GM19239 (cell line): ENCODE measurements around the gene TMEM178A.

ENCODE experiments used
- DNase-seq: peaks from one replicate; pipeline ENCODE4 v3.0.0; 2011; ENCODE audit warnings: low spot score; ENCODE audit not compliant: insufficient read length
- FAIRE-seq: peaks from 2 replicates; lab custom pipeline; 2011; peaks lifted over from hg19 to GRCh38; lab: Jason Lieb, UNC

Gene TMEM178A

DNA sequence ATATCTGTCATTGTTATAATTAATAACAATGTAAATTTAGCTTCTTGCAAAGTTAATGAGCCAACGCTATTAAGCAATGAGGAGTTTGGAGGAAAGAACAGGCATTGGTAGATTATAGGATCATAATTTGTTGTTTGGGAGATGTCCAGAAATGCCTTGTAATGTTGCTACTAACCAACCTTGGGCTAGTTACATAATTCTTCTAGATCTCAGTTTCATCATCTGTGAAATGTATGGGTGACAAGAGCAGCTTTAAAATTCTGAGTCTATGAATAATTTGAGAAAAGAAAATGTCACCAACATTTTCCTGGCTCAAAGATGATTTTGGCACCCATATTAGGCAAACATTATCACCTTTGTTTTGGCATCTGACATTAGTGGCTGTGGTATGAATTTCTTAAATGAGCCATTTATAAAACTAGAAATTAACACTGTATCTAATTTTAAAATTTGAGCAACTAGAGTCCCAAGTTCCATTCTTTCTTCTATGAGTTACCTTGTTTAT lies 2.9 kb downstream of the TMEM178A start:
- FAIRE-seq: no peak
- no peak for DNase-seq

DNA sequence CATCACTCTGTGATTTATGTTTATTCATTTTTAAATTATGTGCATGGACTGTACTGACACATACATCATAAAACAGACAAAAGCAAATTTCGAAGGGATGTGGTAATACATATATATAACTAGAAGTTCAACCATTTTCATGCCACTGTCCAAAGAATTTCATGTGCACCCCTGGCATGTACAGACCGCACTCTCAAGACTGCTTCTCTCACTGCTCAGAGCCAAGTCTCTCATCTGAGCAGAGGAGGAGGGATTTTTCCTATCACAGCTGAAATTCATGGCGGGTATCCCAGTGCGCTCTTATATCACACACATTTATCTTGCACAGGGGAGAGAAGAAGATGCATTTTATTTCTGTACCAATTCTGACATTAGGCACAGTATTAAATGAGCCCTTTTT lies 5.9 kb downstream of the TMEM178A start:
- FAIRE-seq (no peak), DNase-seq (no peak)

DNA sequence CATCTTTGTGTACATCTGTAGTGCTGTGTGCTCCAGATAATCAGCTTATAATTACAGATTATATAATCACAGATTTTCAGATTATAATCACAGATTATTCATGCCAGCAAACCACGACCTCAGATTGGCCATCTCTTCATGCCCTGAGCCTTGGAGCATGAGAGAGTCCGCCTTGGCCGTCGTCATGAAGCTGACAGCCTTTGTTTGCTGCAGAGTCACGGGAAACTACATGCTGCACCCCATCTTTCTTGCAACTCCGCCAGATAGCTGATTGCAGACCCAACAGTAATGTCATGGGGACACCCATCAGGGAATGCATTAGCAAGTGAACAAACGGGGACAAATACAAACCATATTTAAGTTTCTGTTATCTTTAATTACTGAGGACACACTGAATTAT lies 7.3 kb downstream of the TMEM178A start:
- DNase-seq (no peak), FAIRE-seq (no peak)

DNA sequence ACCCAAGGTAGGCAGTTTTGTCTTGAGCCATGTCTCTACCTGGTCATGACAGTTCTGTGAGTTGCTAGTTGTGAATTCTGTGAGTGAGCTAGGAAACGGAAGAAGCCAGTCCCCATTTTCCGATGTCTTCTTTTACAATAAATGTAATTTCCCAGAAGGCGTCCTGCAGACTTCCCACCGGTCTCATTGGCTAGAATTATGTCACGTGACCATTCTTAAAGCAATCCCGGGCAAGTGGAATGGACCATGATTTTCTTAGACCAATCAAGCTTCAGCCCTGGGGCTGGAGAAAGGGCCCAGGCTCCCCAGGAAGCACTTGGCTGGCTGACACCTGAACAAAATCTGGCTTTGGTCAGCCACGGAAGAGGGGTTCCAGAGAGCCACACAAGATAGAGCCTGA lies 10.6 kb downstream of the TMEM178A start:
- no peak for DNase-seq
- FAIRE-seq: no peak

DNA sequence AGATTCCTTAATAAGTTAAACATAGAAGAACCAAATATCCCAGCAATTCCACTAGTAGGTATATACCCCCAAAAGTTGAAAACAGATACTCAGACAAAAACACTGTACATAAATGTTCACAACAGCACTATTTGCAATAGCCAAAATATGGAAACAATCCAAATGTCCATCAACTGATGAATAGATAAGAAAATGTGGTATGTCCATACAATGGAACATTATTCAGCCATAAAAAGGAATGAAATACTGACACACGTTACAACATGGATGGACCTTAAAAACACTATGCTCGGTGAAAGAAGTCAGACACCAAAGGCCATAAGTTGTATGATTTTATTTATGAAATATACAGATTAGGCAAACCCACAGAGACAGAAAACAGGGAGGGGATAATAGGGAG lies 12.5 kb downstream of the TMEM178A start:
- FAIRE-seq: no peak

DNA sequence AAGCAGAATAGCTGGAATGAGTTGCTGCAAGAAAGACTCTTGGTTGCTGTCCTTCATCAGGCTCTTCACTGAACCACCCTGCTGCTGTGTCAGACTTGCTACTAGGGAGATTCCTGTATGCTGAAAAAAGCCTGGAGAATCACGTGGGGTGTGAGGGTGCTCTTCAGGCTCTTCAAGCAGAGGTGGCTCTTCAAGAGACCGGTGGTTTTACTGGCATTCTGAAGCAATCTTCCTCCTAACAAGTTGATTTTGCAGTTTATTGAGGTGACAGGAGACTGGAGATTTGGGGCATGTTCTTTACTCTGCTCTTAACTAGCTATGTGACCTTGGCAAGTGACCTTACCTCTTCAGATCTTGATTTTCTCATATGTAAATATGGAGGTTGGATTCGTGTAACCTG lies 14.1 kb downstream of the TMEM178A start:
- DNase-seq (no peak), FAIRE-seq (no peak)

More for the DNA sequence above, 12.5 kb downstream of the TMEM178A start:
- DNase-seq: no peak

DNA sequence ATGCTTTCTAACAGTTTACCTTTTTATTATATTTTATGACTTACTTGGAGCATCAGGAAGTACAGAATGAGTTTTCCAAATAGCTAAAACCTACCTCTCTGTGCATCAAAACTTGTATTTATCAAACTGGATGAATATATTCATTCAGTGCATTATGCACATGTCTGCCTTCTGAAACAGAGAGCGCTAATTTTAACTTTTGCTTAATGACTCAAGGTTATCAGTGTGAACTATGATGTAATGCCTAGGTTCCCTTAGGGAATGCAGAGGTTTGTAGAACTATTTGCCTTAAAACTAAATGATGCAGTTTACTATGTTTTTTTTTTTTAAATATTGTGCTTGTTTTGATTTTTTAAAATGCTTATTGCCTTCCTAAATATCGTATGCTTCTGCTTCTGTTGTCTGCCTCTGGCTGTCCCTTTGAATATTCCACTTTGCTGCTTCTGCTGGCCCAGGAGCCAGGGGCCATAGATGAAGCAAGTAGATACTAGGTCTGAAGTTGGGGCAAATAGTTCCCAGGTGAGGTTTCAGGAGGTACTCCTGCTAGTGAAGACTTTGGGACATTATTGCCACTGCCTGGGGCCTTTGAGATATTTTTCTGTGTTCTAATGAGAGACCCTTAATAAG lies 16.5 kb downstream of the TMEM178A start:
- FAIRE-seq: no peak
- no peak for DNase-seq

DNA sequence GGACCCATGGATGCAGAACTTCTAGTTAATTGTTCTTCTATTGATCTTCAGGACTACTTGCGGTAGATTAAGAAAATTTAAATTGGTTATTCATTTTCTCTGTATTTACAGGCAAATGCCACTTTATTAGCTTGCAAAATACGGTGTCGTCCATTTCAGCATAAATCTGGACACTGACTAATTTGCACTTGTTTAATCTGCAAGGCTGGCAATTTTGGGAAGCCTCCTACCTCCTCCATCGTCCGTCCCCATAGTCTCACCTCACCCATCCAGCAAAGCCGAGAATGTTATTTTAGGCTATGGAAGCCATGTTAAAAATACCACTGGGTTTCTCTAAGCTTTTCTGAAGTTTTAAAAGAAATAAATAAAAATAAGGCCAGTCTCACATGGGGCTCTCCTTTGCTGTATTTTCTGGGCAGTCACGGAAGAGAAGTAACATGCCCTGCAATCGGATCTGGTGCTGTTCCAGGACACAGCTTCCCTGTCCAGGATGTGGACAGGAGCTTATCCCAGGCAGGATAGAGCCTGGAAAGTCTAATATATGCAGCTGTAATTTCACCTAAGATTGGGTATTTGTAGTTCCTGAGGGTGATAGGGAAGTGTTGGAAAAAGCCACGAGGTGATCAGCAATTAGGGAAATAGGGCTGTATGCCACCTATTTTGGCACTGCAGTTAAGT lies 17.4 kb downstream of the TMEM178A start:
- FAIRE-seq (no peak), DNase-seq (no peak)

DNA sequence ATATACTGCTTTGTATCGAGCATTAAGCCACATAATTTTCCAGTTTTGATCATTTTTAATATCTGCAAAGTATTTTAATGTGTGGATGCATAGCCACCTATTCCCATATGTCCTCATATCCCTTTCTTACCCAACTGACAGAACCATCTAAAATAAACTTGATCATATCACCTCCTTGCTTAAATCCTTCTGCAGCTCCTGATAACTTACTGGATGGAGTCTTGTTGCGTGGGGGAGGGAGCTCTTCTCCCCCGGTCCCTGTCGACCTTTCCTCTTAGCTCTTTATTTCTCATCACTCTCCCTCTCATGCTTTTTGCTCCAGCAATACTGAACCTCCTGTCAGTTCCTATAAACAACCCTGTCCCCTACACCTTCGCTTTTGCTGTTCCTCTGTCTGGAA lies 18.7 kb downstream of the TMEM178A start:
- DNase-seq (no peak), FAIRE-seq (no peak)

DNA sequence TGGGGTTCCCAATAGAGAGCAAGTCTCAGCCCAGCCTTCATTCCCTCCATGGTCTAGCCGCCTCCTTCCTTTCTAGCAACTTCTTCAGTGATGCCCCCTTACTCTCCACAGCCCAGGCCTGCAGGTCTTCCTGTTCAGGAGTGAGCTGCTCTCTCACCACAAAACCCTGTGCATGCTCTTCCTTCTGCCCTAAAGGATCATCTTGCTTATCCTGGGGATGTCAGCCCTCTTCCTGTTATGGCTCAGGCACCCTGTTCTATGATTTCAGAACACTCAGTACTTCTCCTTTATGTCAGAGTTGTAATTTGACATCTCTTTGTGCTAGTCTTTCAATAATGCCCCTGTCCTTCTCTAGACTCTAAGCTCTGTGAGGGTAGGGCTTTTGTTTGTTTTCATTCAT lies 19.4 kb downstream of the TMEM178A start:
- FAIRE-seq: no peak
- no peak for DNase-seq

DNA sequence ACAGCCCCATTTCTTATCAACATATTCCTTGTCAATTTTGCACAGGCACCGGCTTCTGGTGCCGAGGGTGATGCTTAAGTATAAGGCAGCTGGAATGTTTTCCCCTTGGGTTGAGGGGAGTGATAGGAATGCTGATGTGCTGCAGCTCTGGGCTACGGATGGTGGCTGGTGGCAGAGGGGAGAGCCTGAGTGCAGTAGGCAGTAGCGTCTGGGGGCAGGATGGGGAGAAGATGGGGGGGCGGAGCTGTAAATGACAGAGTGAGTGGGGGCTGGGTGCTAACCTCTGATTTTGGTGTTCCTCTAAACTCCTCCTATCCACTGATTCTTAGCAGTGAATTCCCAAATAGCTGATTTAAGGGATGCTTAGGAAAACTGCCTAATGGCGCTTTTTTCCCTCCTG lies 20.7 kb downstream of the TMEM178A start:
- FAIRE-seq: no peak
- DNase-seq: no peak

DNA sequence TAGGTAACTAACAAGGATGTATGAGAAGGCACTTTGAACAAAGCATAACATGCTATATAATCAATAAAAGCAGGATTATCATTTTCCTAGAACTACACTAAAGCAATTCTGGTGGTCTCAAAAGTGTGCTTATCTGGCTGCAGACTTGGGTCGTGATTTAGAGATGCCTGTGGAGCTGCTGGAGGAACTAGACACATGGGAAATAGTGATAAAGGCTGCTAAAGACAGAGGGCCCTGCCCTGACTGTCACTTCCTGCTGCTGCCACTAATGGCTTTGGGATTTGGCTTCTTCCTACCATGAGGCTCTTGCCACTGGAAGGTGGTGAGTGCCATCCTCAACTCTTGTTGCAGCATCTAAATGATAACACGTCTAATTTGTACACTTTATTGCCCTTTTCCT lies 22.5 kb downstream of the TMEM178A start:
- FAIRE-seq (no peak), DNase-seq (no peak)

DNA sequence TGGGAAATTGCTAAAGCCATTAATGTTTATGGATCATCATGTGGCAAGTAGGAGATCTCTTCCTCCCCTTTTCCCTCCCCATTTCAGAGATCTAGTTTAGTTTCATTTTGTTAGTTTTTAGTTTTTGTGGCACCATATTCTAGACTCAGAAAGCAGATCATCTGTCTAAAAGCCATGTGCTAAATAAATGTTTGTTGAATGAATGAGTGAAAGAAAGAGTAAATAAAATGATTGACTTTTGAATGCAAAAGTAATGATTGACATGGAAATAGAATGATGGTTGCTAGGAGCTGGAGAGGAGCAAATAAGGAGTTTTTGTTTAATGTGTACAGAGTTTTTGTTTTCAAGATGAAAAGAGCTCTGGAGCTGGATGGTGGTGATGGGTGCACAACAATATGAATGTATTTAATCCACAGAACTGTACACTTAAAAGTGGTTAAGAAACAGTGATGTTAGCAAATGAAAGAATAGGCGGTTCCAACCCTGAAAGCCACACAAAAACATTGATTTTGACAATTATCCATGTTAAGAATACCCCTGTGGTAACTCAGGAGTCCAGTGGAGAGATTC lies 23.6 kb downstream of the TMEM178A start:
- no peak for FAIRE-seq
- no peak for DNase-seq

DNA sequence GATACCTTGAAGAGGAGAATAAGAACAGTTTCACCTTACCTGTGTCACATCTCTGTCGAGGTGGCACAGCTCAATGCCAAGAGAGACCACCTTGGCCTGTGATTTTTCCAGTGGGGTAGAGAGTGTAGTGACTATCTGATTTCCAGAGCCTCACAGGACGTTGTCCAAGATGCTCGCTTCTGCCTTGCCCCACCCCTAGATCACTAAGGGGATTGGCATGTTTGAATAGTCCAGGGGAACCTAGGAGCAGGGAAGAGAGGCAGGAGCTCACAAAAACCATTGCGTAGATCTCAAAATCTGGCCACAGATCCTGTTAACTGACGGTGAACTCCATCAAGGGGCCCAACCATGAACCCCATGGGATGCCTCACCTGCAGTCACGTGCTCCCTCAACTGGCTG lies 24.2 kb downstream of the TMEM178A start:
- DNase-seq (no peak), FAIRE-seq (no peak)

DNA sequence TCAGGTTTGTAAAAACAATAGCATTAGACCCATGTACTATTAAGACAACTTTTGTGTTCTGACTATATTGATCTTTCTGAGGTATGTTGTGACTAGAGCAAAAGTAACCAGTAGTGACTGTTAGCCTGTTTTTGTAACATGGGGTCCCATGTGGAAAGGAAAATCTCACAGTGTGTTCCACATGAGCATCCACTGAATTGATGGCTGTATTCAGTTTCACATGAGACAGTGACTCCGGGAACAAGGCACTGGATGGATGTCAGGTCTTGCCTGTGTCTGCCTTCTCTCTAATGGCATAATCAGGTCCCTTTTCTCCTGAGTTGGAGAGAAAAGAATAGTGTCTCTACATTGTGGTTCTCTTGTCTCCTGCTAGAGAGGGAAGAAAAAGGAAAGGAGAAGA lies 27.5 kb downstream of the TMEM178A start:
- no peak for FAIRE-seq
- DNase-seq: no peak

DNA sequence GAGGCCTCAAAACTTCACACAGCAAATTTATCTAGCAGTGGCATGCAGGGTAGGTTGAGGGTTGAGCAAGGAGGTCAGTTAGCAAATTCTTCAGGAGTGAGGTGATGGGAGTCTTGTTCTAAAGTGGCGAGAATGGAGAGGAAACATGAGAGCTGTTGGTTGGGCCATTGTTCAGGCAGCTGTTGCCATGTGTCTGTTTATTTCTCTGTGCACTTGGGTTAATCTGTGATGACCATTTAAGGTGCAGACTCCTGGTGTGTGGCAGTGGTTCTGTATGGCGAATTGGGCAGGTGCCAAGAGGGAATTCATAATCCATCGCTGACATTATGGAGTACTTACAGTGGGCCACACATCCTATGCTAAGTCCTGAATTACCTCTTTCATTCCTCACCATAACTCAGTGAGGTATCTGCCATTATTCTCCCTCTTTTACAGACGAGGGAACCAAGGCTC lies 30.4 kb downstream of the TMEM178A start:
- no peak for FAIRE-seq

DNA sequence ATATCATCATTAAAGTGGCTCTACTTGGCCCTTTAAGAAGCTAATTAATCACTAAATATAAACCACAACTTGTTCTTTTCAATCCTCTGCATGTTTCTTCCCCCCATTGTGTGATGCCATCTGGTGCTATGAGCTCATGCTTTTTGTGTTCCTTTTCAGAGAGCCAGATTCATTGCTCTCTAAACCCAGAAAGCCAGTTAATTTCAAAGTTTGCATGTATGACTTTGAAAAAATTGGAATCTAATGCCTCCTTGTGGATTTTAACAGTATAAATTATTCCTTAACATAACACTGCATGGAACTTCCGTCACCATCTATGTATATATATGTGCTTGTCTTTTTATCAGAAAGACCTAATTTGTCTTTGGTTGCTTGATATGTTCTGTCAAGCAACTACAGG lies 31.1 kb downstream of the TMEM178A start:
- FAIRE-seq: no peak
- DNase-seq: no peak

More for the DNA sequence above, 30.4 kb downstream of the TMEM178A start:
- DNase-seq: no peak

DNA sequence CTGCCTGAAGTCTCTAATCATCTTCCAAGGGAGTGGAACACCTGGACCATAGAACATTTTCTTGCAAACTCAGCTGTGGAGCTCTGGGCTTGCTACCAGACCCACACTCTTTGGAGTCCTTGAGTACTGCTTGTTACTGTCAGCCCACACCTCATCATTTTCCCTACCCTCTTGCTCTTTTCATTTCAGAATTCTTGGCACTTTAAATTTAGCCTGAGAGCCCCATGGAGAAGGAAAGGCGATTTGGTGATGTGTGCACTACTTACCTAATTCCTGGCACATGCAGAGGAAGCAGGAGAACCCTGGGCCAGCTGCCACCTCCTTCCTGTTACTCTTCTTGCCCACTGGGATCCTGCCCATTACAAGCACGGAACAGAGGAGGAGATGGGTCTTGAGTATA lies 31.7 kb downstream of the TMEM178A start:
- FAIRE-seq (no peak), DNase-seq (no peak)

DNA sequence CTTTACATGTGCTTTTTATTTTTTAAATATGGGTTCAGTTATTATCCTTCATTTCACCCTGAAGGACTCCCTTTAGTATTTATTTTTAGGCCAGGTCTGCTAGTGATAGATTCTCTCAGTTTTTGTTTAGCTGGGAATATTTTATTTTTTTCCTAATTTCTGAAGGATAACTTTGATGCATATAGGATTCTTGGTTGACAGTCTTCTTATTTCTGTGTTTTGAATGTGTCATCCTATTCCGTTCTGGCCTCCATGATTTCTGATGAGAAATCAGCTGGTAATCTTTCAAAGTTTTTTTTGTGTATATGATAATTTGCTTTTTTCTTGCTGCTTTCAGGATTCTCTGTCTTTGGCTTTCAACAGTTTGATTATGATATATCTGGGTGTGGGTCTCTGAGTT lies 35.4 kb downstream of the TMEM178A start:
- DNase-seq (no peak), FAIRE-seq (no peak)

DNA sequence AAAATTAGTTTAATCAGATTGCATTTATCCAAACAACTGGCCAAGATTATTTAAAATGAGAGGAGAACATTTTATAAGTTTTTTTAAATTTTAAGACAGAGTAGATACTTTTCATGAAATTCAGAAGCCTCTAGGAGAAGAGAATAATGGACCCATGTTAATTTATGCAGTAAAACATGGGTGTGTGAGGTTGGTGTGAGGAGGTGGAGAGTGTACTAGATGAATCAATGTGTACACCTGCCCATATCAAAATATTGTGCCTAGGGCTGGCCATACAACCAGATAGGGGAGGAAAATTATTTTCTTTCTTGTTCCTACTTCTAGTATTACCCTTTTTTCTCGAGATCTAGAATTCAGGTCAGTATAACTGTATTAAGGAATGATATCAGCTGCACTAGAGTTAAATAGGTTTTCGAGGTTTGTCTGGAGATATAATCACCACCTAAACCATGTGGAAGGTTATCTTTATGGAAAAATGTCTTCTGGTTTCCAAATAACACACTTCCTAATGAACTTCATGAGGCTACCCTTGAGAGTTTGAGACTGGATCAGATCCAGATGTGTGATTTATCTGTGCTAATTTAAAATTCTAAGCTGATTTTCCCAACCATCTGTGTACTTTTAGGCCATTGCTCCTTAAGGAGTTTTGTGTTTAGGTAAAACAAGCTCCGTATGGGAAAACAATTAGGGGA lies 37.6 kb downstream of the TMEM178A start:
- FAIRE-seq: no peak

DNA sequence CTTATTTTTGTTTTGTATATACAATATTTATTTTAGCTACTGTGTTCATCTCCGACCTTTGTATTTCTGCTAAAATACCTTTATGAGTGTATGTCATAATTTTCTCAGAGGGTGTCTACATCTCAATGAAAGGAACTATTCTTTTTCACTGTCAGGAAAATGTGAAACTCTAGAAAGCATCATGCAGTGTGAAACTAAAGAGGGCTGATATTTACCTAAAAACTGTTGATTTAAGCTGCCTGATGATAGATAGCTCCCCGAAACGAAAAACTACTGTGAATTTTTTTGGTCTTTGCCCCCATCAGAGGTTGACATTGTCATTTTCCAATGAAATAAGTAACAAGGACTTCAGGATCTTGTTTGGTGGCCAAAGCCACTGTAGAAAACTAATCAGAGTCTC lies 38.8 kb downstream of the TMEM178A start:
- FAIRE-seq (no peak), DNase-seq (no peak)

More for the DNA sequence above, 37.6 kb downstream of the TMEM178A start:
- no peak for DNase-seq
